Spleen (tissue), 11 donors: Measurements from ENCODE around the gene FAM25A. TPM values are rescaled to one million over a fixed set of nuclear protein-coding genes. Genes with fewer than 3 reads are reported as not detected.

Experiments
- DNase-seq: peaks from one replicate; pipeline ENCODE4 v3.0.0-alpha.2; 2020
- H3K27ac ChIP-seq, 8 donors: fragments of 200-600 bp; sonication (generic) in 7 of 8; 1 replicate in 4 of 8; 2 replicates in 4 of 8; pipeline versions ENCODE4 v1.5.0 to v1.8.0; 2016 to 2021; ENCODE audit warnings: inconsistent platforms in 4 of 8, mild to moderate bottlenecking in 4 of 8, moderate library complexity in 1 of 8
- H3K27me3 ChIP-seq, 7 donors: fragments of 200-600 bp; sonication (generic) in 6 of 7; replicated peaks in 1 of 7; 1 replicate in 4 of 7; 2 replicates in 3 of 7; pipeline versions ENCODE4 v1.5.0 to v1.8.0; 2016 to 2021; ENCODE audit warnings: inconsistent platforms in 3 of 7, mild to moderate bottlenecking in 1 of 7
- H3K36me3 ChIP-seq, 6 donors: fragments of 200-600 bp; sonication (generic) in 5 of 6; 1 replicate in 4 of 6; 2 replicates in 2 of 6; pipeline versions ENCODE4 v1.5.0 to v1.8.0; 2016 to 2021; ENCODE audit warnings: inconsistent platforms in 2 of 6
- H3K4me1 ChIP-seq, 6 donors: fragments of 200-600 bp; sonication (generic) in 5 of 6; 1 replicate in 3 of 6; 2 replicates in 3 of 6; pipeline versions ENCODE4 v1.5.0 to v1.8.0; 2016 to 2021; ENCODE audit warnings: inconsistent platforms in 3 of 6
- H3K4me3 ChIP-seq, 8 donors: fragments of 200-600 bp; sonication (generic) in 7 of 8; 1 replicate in 4 of 8; 2 replicates in 4 of 8; pipeline versions ENCODE4 v1.5.0 to v1.8.0; 2016 to 2021; ENCODE audit warnings: inconsistent platforms in 4 of 8, mild to moderate bottlenecking in 4 of 8, moderate library complexity in 2 of 8
- H3K9me3 ChIP-seq, 8 donors: fragments of 200-600 bp; sonication (generic) in 7 of 8; 1 replicate in 4 of 8; 2 replicates in 4 of 8; pipeline versions ENCODE4 v1.5.0 to v1.8.0; 2016 to 2021; ENCODE audit warnings: inconsistent platforms in 4 of 8
- POLR2A ChIP-seq, 3 donors: fragments of 450-650 bp; IDR thresholded peaks; one replicate each; pipeline ENCODE4 v1.5.1; 2017; ENCODE audit warnings: antibody characterized with exemption in 3 of 3, mild to moderate bottlenecking in 1 of 3
- POLR2AphosphoS5 ChIP-seq, 3 donors: sonication (generic); formaldehyde crosslinking; IDR thresholded peaks; one replicate each; pipeline ENCODE4 v1.5.1; 2017; ENCODE audit warnings: antibody characterized with exemption in 3 of 3
- WGBS, 5 donors: extraction: QIAGEN DNeasy Blood & Tissue Kit in 3 of 5; methylation state at CpG; one replicate each; pipeline versions ENCODE4 v1.1.5 to v1.1.7; 2013 to 2018; 5-methylcytosine and 5-hydroxymethylcytosine counted together
- intact Hi-C: fragments of 100-400 bp; cut with DNase I; formaldehyde crosslinking; loops from one replicate; pipeline ENCODE4 v1.15.0; 2023; ENCODE audit warnings: low total_unique reads
- polyA plus RNA-seq, 3 donors: library from polyadenylated mRNA; stranded (reverse); fragments of 200-250 nt; gene quantifications; one replicate each; pipeline ENCODE4 v1.2.1, GENCODE V29; 2013
- small RNA-seq, 4 donors: library from RNA; depleted of rRNA; stranded (forward); fragments of <200 nt; gene quantifications; one replicate each; pipeline ENCODE3, GENCODE V24; 2016
- total RNA-seq, 7 donors: library from RNA; depleted of rRNA in 3 of 7; stranded (reverse); fragments of >200 nt in 3 of 7; fragmentation: NEBNext Ultra II Directional in 4 of 7; extraction: Animal tissue kit (Norgen Biotek cat#: 25700) in 4 of 7; gene quantifications; one replicate each; pipeline versions ENCODE4 v1.1.0 to v1.2.1, GENCODE V29; 2016 to 2021
- TF ChIP-seq, protein P1 (sequence below), 11 experiments: fragments of 200-600 bp in 7 of 11; fragments of 450-650 bp in 4 of 11; sonication (generic) in 4 of 11; IDR thresholded peaks in 8 of 11; conservative IDR thresholded peaks in 3 of 11; 1 replicate in 7 of 11; 2 replicates in 4 of 11; pipeline versions ENCODE4 v1.4.0 to v1.8.0; 2016 to 2021; ENCODE audit warnings: antibody characterized with exemption in 11 of 11, inconsistent platforms in 4 of 11, mild to moderate bottlenecking in 1 of 11
- donor health status: healthy with polysubstance abuse.
- donor health status: DM: no; HTN: no; CAD: no; lungs with moderate emphysema.
- donor health status: DM: no; HTN: no; CAD: no.
- donor health status: Bipolar disorder and iron deficiency.
- donor health status: healthy.
- donor health status: DM: no; HTN: no; CAD: no.
- donor health status: DM: yes; HTN: yes; CAD: no.

Gene FAM25A
- total and polyA plus RNA-seq, 10 donors: not detected

DNA sequence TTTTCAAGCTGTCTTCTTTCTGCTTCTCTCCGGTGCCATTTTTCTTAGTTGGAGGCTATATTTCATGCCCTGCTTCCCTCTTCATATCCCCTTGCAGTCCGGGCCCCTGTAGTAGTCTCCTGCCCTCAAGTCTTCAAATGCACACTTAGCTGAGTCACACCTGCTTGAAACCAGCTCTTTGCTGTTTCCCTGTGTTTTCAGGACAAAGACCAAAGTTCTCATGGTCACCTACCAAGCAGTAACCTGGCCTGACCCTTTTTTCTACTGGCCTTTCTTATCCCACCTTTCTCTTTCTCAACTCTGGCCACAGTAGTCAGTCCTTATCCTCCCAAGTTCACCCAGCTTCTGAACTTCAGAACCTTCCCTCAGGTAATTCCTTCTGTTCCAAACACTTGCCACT lies 46.1 kb downstream of the FAM25A start:
- intact Hi-C loops: no loop called here
- WGBS, 5 donors: 93 to 99% (median 97%) methylated on average over 2 of the region's 2 CpGs

DNA sequence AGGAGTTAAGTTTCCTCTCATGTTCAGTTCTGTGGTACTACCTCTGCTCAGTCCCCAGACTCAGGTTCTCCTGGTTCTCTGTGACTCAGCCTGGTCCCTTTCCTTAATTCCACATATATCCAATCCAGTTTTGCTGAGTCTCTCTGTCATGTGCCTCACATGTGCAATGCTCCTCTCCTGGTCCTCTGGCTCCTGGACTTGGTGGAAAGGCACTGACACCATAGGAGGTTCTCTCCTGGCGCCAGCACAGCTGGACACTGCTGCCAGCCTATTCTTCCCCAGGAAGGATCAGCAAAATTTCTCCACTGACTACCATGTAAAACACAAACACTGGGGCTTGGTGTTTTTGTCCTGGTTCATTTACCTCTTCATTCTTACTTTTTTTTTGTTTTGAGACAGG lies 46.8 kb downstream of the FAM25A start:
- DNase-seq: no peak
- no peaks in the 10 kb centered on the region for H3K27me3 ChIP-seq
- 99 to 100% (median 100%) methylated on average over 1 of the region's 1 CpG for WGBS, 5 donors
- H3K27ac ChIP-seq: no peak overlapping the region
- intact Hi-C loops: no loop called here
- no peaks in the 10 kb centered on the region for H3K4me1 ChIP-seq
- TF ChIP-seq POLR2AphosphoS5 (IDR thresholded peaks at IDR 0.05) (no peak), POLR2A (IDR thresholded peaks at IDR 0.05) (no peak)
- TF ChIP-seq, protein P1, sequence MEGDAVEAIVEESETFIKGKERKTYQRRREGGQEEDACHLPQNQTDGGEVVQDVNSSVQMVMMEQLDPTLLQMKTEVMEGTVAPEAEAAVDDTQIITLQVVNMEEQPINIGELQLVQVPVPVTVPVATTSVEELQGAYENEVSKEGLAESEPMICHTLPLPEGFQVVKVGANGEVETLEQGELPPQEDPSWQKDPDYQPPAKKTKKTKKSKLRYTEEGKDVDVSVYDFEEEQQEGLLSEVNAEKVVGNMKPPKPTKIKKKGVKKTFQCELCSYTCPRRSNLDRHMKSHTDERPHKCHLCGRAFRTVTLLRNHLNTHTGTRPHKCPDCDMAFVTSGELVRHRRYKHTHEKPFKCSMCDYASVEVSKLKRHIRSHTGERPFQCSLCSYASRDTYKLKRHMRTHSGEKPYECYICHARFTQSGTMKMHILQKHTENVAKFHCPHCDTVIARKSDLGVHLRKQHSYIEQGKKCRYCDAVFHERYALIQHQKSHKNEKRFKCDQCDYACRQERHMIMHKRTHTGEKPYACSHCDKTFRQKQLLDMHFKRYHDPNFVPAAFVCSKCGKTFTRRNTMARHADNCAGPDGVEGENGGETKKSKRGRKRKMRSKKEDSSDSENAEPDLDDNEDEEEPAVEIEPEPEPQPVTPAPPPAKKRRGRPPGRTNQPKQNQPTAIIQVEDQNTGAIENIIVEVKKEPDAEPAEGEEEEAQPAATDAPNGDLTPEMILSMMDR (IDR thresholded peaks at IDR 0.05 in 8 of 11, conservative IDR thresholded peaks at IDR 0.05 in 3 of 11): no peak
- no peak overlapping the region for H3K4me3 ChIP-seq
- no peaks in the 10 kb centered on the region for H3K9me3 ChIP-seq
- H3K36me3 ChIP-seq: peaks cover 8 to 100% (median 83%) of the 10 kb centered on the region in 6 donors

More for the DNA sequence above, 46.1 kb downstream of the FAM25A start:
- Histone ChIP-seq H3K9me3 (no peaks in the 10 kb centered on the region), H3K27ac (no peak overlapping the region), H3K36me3 (peaks cover 8 to 100% (median 84%) of the 10 kb centered on the region in 6 donors), H3K4me1 (no peaks in the 10 kb centered on the region), H3K4me3 (no peak overlapping the region), H3K27me3 (no peaks in the 10 kb centered on the region)
- TF ChIP-seq POLR2A (IDR thresholded peaks at IDR 0.05) (no peak), POLR2AphosphoS5 (IDR thresholded peaks at IDR 0.05) (no peak)
- TF ChIP-seq, protein P1 (IDR thresholded peaks at IDR 0.05 in 8 of 11, conservative IDR thresholded peaks at IDR 0.05 in 3 of 11): no peak
- no peak for DNase-seq

DNA sequence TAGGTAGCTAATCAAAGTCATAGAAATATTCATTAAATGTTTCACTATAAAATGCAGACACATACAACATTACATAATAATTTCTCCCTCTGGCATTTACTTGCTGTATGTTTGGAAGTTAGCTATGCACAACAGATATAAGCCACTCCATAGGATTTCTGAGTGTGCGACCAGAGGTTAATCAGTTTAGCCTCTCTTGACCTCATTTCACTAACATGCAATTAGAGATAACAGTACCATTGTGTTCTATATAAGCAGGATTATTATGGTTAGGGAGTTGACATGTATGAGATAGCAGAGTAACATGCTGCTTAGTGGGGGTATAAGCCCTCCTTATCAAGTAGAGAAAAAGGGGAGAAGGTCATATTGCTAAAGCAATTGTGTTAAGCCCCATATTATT lies 48.2 kb downstream of the FAM25A start:
- Histone ChIP-seq H3K36me3 (peaks cover 8 to 100% (median 83%) of the 10 kb centered on the region in 6 donors), H3K9me3 (no peaks in the 10 kb centered on the region), H3K27ac (no peak overlapping the region), H3K4me3 (no peak overlapping the region), H3K27me3 (no peaks in the 10 kb centered on the region), H3K4me1 (no peaks in the 10 kb centered on the region)
- TF ChIP-seq, protein P1 (IDR thresholded peaks at IDR 0.05 in 8 of 11, conservative IDR thresholded peaks at IDR 0.05 in 3 of 11): no peak
- TF ChIP-seq POLR2AphosphoS5 (IDR thresholded peaks at IDR 0.05) (no peak), POLR2A (IDR thresholded peaks at IDR 0.05) (no peak)
- intact Hi-C loops: no loop called here
- DNase-seq: no peak
- 88 to 100% (median 93%) methylated on average over 1 of the region's 1 CpG for WGBS, 5 donors

DNA sequence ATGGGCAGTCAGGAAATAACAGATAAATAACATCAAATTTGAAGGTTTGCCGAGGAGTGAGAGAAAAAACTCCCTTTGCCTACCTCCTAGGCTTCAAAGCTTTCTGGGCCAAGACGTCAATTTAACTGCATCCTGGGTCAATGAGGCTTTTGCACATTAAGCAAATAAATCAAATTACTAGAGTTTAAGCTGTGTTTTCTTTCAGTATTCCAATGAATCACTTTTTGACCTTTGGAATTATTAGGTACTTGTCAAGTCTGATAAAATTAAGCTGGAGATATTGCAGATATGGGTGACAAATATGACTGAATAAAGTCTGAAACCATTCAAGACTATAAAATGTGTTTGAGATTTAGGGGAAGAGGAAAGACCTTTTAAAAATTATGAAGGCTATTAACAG lies 52.4 kb downstream of the FAM25A start:
- intact Hi-C loops: no loop called here

More for the DNA sequence above, 52.4 kb downstream of the FAM25A start:
- H3K27ac ChIP-seq: no peak overlapping the region
- no peak for TF ChIP-seq POLR2AphosphoS5 (IDR thresholded peaks at IDR 0.05)
- no peak for TF ChIP-seq POLR2A (IDR thresholded peaks at IDR 0.05)
- TF ChIP-seq, protein P1 (IDR thresholded peaks at IDR 0.05 in 8 of 11, conservative IDR thresholded peaks at IDR 0.05 in 3 of 11): no peak
- peaks cover 5 to 92% (median 60%) of the 10 kb centered on the region in 6 donors for H3K36me3 ChIP-seq
- peaks cover 0 to 7% (median 0%) of the 10 kb centered on the region in 6 donors for H3K4me1 ChIP-seq
- H3K27me3 ChIP-seq: no peaks in the 10 kb centered on the region
- 62 to 84% (median 80%) methylated on average over 2 of the region's 2 CpGs for WGBS, 5 donors
- no peak for DNase-seq
- no peak overlapping the region for H3K4me3 ChIP-seq
- H3K9me3 ChIP-seq: no peaks in the 10 kb centered on the region

Small RNA genes within 50 kb of the gene (small RNA-seq; reads per million reads assigned to genes)
- gene AL136982.5 (0 reads per million in 4 donors), gene BMS1P3 (0 reads per million in 4 donors), gene FAM25A (0 reads per million in 4 donors), gene RNU6-529P (0 reads per million in 4 donors)

Other genes starting within 250 kb of the FAM25A start
- gene MMRN2, start 62.7 kb upstream of the FAM25A start, total RNA-seq: 100 to 1,000 TPM in 1 of 7 donors, 10 to 100 TPM in 6; 54.2 to 120 (median 81.0) TPM
- 10 to 100 TPM in 1 of 3 donors, 1 to 10 TPM in 2; 4.8 to 10.3 (median 5.9) TPM for gene MMRN2, start 62.7 kb upstream of the FAM25A start, polyA plus RNA-seq
- gene SNCG, start 61.7 kb upstream of the FAM25A start, total RNA-seq: 10 to 100 TPM; 19.9 to 83.0 (median 69.4) TPM
- 100 to 1,000 TPM in 1 of 3 donors, 10 to 100 TPM in 2; 84.3 to 127 (median 98.9) TPM for gene SNCG, start 61.7 kb upstream of the FAM25A start, polyA plus RNA-seq
- 100 to 1,000 TPM in 1 of 7 donors, 10 to 100 TPM in 6; 23.9 to 139 (median 50.7) TPM for gene ADIRF, start 51.8 kb upstream of the FAM25A start, total RNA-seq
- gene ADIRF, start 51.8 kb upstream of the FAM25A start, polyA plus RNA-seq: 10 to 100 TPM; 61.6 to 84.5 (median 73.5) TPM
- 100 to 1,000 TPM in 4 of 7 donors, 10 to 100 TPM in 3; 88.7 to 130 (median 108) TPM for gene GLUD1, start 74.5 kb downstream of the FAM25A start, total RNA-seq
- 10 to 100 TPM; 41.2 to 62.9 (median 61.1) TPM for gene GLUD1, start 74.5 kb downstream of the FAM25A start, polyA plus RNA-seq
- gene SHLD2, start 74.9 kb downstream of the FAM25A start, total RNA-seq: 10 to 100 TPM; 16.2 to 38.5 (median 26.7) TPM
- gene SHLD2, start 74.9 kb downstream of the FAM25A start, polyA plus RNA-seq: 10 to 100 TPM; 10.8 to 16.6 (median 11.9) TPM
- 1 to 10 TPM; 1.0 to 4.9 (median 2.4) TPM for gene NUTM2A, start 205.2 kb downstream of the FAM25A start, total RNA-seq
- 1 to 10 TPM in 1 of 3 donors, under 1 TPM in 2; 0.86 to 2.4 (median 0.96) TPM for gene NUTM2A, start 205.2 kb downstream of the FAM25A start, polyA plus RNA-seq